Gastrocnemius medialis (tissue), 4 donors: ENCODE data around the gene BTRC. TPM values are rescaled to one million over a fixed set of nuclear protein-coding genes. Genes with fewer than 3 reads are reported as not detected.

Experiments used
- ATAC-seq, 2 donors: fragments of 150-250 bp; one replicate each; pipeline ENCODE4 v1.9.1; 2016
- DNase-seq, 2 donors: peaks; one replicate each; pipeline ENCODE4 v3.0.0-alpha.2; 2019
- H3K27ac ChIP-seq, 4 donors: fragments of 200-600 bp; sonication (generic); 1 replicate in 1 of 4; 2 replicates in 3 of 4; pipeline ENCODE4 v1.5.1; 2016 to 2018; ENCODE audit warnings: mild to moderate bottlenecking in 2 of 4, moderate library complexity in 1 of 4
- H3K27me3 ChIP-seq, 3 donors: fragments of 200-600 bp; sonication (generic) in 2 of 3; 1 replicate in 1 of 3; 2 replicates in 2 of 3; pipeline versions ENCODE4 v1.5.1 to v1.6.0; 2016 to 2019; ENCODE audit warnings: mild to moderate bottlenecking in 1 of 3, moderate library complexity in 1 of 3
- H3K36me3 ChIP-seq, 2 donors: fragments of 200-600 bp; sonication (generic) in 1 of 2; one replicate each; pipeline ENCODE4 v1.5.1; 2017 to 2018
- H3K4me1 ChIP-seq, 2 donors: fragments of 200-600 bp; sonication (generic) in 1 of 2; one replicate each; pipeline ENCODE4 v1.5.1; 2016 to 2017; ENCODE audit warnings: mild to moderate bottlenecking in 2 of 2
- H3K4me3 ChIP-seq, 4 donors: fragments of 200-600 bp; sonication (generic) in 3 of 4; 1 replicate in 1 of 4; 2 replicates in 3 of 4; pipeline ENCODE4 v1.5.1; 2016 to 2019; ENCODE audit warnings: mild to moderate bottlenecking in 2 of 4
- H3K9me3 ChIP-seq, 3 donors: fragments of 200-600 bp; sonication (generic) in 2 of 3; 1 replicate in 1 of 3; 2 replicates in 2 of 3; pipeline ENCODE4 v1.5.1; 2016 to 2019
- CTCF ChIP-seq, 5 experiments: fragments of 450-650 bp in 3 of 5; fragments of 200-600 bp in 2 of 5; sonication (generic) in 2 of 5; IDR thresholded peaks in 4 of 5; conservative IDR thresholded peaks in 1 of 5; 1 replicate in 4 of 5; 2 replicates in 1 of 5; pipeline ENCODE4 v1.5.1; 2016 to 2019; ENCODE audit warnings: antibody characterized with exemption in 5 of 5, mild to moderate bottlenecking in 3 of 5, moderate library complexity in 3 of 5
- POLR2A ChIP-seq, 2 donors: fragments of 450-650 bp; IDR thresholded peaks; one replicate each; pipeline ENCODE4 v1.6.1; 2017; ENCODE audit warnings: antibody characterized with exemption in 2 of 2, mild to moderate bottlenecking in 2 of 2, moderate library complexity in 2 of 2
- in situ Hi-C, 4 donors: fragments of 200-750 bp; cut with MboI; loops; one replicate each; pipeline versions ENCODE4 v1.15.0 to v1.8.0; 2017; ENCODE audit warnings: low sequenced_read_pairs in 4 of 4
- intact Hi-C: fragments of 100-400 bp; cut with DNase I; formaldehyde crosslinking; loops from one replicate; pipeline ENCODE4 v1.15.1; 2023; ENCODE audit warnings: low total_unique reads
- total RNA-seq, 4 donors: library from RNA; depleted of rRNA; stranded (reverse); fragments of >200 nt; gene quantifications; one replicate each; pipeline versions ENCODE4 v1.1.0 to v1.2.3, GENCODE V29; 2016

BTRC gene
- total RNA-seq, 4 donors from 2014 or later, result 8.7 to 17.3 (median 12.6) TPM

DNA sequence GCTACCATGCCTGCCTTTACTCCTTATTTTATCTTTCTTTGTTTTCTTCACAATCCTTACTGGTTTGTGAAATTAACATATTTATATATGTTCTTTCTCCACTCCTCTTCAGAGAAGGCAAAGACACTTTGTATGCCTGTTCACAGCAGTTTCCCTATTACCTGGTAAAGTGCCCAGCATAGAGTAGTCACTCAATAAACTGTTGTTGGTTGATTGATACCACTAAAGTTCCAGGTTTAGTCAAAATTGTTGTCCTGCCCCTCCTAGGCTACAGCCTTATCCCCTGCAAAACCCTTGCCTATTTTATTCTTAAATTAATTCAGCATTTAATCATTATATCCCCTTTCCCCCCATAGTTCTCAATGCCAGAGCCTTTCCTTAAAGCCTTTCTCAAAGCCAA, 158.0 kb downstream of the BTRC start:
- no peaks in the 10 kb centered on the region for H3K9me3 ChIP-seq
- in situ Hi-C loops (no loop called here), intact Hi-C loops (no loop called here)
- H3K4me1 ChIP-seq, result no peaks in the 10 kb centered on the region
- no peaks in the 10 kb centered on the region for H3K27me3 ChIP-seq
- H3K4me3 ChIP-seq, result no peak overlapping the region
- H3K36me3 ChIP-seq, result peaks cover 0 to 5% of the 10 kb centered on the region in 2 donors
- no peak for ATAC-seq
- TF ChIP-seq CTCF (IDR thresholded peaks at IDR 0.05 in 4 of 5, conservative IDR thresholded peaks at IDR 0.05 in 1 of 5), result no peak
- no peak for TF ChIP-seq POLR2A (IDR thresholded peaks at IDR 0.05)
- H3K27ac ChIP-seq, result no peak overlapping the region
- DNase-seq, result no peak

- peaks cover 0 to 5% of the 10 kb centered on the region in 2 donors for H3K36me3 ChIP-seq
- no peak overlapping the region for H3K27ac ChIP-seq
- in situ Hi-C loops (no loop called here), intact Hi-C loops (no loop called here)
- no peaks in the 10 kb centered on the region for H3K27me3 ChIP-seq
- H3K4me1 ChIP-seq, result no peaks in the 10 kb centered on the region
- TF ChIP-seq CTCF (IDR thresholded peaks at IDR 0.05 in 4 of 5, conservative IDR thresholded peaks at IDR 0.05 in 1 of 5) (no peak), POLR2A (IDR thresholded peaks at IDR 0.05) (no peak)
- ATAC-seq, result no peak
- no peaks in the 10 kb centered on the region for H3K9me3 ChIP-seq
- no peak for DNase-seq
- H3K4me3 ChIP-seq, result no peak overlapping the region
These were observed 158.8 kb downstream of the BTRC start for GRCh38 chr10:101512738-101513137.

DNA sequence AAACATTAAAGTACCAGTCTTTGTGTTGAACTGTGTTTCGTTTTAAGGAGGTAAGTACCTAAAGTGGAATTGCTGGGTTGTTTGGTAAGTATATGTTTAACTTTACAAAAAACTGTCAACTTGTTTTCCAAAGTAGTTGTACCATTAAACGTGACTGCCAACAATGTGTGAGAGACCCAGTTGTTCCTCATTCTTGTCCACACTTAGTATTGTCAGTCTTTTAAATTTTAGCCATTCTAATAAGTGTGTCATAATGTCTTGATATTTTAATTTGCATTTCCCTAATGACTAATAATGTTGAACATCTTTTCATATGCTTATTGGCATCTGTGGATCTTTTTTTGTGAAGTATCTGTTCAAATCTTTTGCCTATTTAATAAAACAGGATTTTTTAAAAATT, 159.8 kb downstream of the BTRC start:
- Histone ChIP-seq H3K27ac (no peak overlapping the region), H3K4me1 (no peaks in the 10 kb centered on the region), H3K4me3 (no peak overlapping the region), H3K9me3 (no peaks in the 10 kb centered on the region), H3K36me3 (peaks cover 0 to 5% of the 10 kb centered on the region in 2 donors), H3K27me3 (no peaks in the 10 kb centered on the region)
- no peak for TF ChIP-seq CTCF (IDR thresholded peaks at IDR 0.05 in 4 of 5, conservative IDR thresholded peaks at IDR 0.05 in 1 of 5)
- no peak for TF ChIP-seq POLR2A (IDR thresholded peaks at IDR 0.05)
- no peak for ATAC-seq
- intact Hi-C loops, result no loop called here
- in situ Hi-C loops, result no loop called here
- no peak for DNase-seq

- in situ Hi-C loops, result no loop called here
- Histone ChIP-seq H3K36me3 (no peaks in the 10 kb centered on the region), H3K9me3 (no peaks in the 10 kb centered on the region), H3K4me1 (peaks cover 7 to 8% of the 10 kb centered on the region in 2 donors), H3K27me3 (no peaks in the 10 kb centered on the region), H3K4me3 (no peak overlapping the region), H3K27ac (no peak overlapping the region)
- intact Hi-C loops, result no loop called here
- TF ChIP-seq CTCF (IDR thresholded peaks at IDR 0.05 in 4 of 5, conservative IDR thresholded peaks at IDR 0.05 in 1 of 5) (no peak), POLR2A (IDR thresholded peaks at IDR 0.05) (no peak)
- DNase-seq (no peak), ATAC-seq (peak; percentile 70 to 81)
These were observed 171.9 kb downstream of the BTRC start for GRCh38 chr10:101525848-101526247.

DNA sequence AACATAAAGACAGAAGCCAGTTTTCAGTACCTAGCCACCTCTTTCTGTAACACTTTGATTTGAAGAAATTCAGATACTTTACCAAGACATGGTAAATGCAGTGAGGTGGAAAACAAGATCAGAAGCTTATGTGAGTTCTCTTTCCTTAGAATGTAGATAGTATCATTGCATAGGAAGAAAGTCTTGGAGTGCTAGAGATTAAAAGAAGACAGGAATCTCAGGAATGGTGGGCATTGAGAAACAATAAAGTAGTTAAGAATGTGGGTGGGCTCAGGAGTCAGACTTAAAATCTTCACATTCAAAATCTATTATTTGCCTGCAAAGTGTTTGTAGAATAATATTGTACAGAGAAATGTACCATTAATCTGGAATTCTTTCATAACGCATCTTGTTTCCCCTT, 175.2 kb downstream of the BTRC start:
- Histone ChIP-seq H3K9me3 (no peaks in the 10 kb centered on the region), H3K27ac (no peak overlapping the region), H3K4me1 (peaks cover 6 to 8% of the 10 kb centered on the region in 2 donors), H3K27me3 (no peaks in the 10 kb centered on the region), H3K36me3 (peaks cover 0 to 10% of the 10 kb centered on the region in 2 donors), H3K4me3 (no peak overlapping the region)
- TF ChIP-seq POLR2A (IDR thresholded peaks at IDR 0.05), result no peak
- no peak for TF ChIP-seq CTCF (IDR thresholded peaks at IDR 0.05 in 4 of 5, conservative IDR thresholded peaks at IDR 0.05 in 1 of 5)
- no peak for ATAC-seq
- DNase-seq, result no peak
- intact Hi-C loops, result no loop called here
- in situ Hi-C loops, result no loop called here
